Head of caudate nucleus (tissue), 42 donors: ENCODE measurements around the gene NBDY.
"Not testable (repeated sequence)": the region's sequence is repeated elsewhere in the genome, so short reads cannot be mapped to it uniquely, and the experiment has no call there.

ENCODE experiments used
- DNase-seq, 42 donors: peaks; one replicate each; pipeline versions ENCODE4 v3.0.0 to v3.0.0-alpha.2; 2020 to 2021; ENCODE audit warnings: mixed read lengths in 7 of 42
- intact Hi-C: fragments of 100-400 bp; cut with DNase I; formaldehyde crosslinking; loops from one replicate; pipeline ENCODE4 v1.15.0; 2022

NBDY gene

DNA sequence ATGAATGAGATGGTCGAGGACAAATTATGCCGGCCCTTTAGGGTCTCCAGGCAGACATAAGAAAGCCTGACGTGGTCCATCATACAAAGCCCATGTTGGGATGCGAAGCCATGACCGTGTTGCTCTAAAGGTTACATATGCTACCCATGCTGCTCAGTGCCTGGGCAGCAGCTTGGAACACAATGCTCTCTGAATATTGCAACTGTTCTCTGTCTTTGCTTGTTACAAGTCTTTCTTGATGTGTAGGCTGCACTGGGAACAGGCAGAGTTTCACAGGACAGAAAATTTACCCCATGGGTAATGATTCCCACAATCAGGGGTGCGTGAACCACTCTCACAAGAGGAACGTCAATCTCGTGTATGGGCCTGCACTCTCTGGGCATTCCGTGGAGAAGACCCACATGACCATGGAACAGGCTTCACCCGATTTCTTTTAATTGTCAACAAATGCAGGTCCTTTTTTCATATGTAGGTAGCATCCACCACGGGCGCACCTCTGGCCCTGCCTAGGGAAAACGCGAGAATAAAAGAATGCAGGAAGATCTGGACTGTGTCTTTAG lies 66.3 kb downstream of the NBDY start:
- peak in 3 of 42 donors; percentile 4 to 11 (median 4) for DNase-seq
- intact Hi-C loops, result no loop called here

DNA sequence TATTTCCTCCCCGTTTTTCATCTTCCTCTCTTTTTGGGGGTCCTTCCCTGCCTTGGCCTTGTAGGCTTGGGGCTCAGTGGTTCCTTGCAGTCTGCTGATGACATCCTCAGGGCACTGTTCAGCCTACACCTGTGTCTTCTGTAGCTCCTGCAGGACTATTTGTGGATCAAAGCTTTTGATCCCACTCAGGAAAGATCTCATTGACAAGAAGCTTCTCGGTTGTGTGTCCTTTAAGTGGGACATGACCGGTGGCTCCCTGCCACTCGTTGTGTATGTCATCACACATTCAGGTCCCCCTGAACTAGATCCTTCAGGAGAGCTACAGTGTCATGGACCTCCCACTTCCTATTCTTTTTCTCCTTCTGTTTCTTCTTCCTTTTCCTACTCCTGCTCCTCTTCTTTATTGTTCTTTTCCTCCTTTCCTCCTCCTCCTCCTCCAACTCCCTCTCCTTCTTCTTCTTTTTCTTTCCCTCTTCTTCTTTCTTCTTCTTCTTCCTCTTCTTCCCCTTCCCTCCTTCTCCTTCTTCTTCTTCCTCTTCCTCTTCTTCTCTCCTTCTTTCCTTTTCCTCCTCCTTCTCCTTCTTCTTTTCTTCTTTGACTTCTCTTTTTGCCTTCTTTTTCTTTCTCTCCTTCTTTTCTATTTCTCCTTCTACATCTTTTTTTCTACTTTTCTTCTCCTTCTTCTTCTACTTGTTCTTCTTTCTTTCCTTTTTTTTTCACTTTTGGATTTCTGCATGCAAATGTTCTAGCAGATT lies 67.8 kb downstream of the NBDY start:
- intact Hi-C loops, result no loop called here
- peak in 1 of 42 donors; percentile 10 for DNase-seq

DNA sequence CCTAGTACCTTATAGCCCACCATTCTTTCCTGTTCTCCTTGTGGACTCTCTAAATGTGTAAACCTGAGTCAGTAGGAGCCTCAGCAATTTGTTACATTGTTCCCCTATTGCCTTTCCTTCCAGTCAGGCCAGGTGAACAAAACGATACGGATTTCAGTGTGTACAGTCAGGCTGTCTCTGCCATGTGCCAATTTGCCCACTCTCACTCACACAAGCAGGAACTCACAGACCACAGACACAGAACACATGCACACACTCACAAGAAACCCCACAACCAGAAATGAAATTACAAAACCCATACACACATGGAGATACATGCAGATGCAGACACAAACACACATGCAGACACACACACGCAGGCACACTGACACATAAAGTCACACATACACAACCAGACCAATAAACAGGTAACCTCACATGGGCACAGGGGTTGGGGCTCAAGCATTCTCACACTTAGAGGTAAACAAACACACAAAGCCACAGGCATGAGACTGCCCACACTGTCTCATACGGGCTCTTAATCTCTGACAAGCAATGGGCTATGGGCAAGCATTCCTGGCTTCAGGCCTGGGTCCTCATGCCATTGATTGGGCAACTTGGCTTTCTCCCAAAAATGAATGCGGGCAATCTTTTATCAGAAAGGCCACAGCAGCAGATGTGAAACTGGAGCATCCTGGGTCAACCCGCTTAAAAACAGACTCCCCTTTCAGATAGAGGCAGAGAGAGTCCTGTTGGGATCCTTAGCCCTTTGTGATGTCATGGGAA lies 68.7 kb downstream of the NBDY start:
- intact Hi-C loops, result no loop called here

DNA sequence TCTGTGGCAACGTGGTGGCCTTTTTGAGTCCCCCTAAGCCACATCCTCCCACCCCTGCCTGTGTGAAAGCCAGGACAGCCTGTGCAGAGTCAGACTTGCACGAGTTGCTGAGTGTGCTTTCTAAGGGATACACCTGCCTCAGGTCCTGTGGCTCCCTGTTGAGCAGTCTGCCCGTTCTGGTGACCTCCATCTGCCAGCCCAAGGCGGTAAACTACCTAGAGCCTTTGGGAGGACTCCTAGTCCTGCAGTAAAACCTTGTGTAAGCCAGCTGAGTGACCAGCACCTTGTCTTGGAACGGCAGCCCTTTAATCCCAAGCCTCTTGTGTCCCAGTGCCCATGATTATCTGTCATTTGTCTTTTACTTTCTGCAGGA lies 69.3 kb downstream of the NBDY start:
- DNase-seq, result peak in 4 of 42 donors; percentile 18 to 27 (median 25)
- intact Hi-C loops, result no loop called here

More for the DNA sequence above, 68.7 kb downstream of the NBDY start:
- DNase-seq, result peak in 11 of 42 donors; percentile 10 to 58 (median 27)

DNA sequence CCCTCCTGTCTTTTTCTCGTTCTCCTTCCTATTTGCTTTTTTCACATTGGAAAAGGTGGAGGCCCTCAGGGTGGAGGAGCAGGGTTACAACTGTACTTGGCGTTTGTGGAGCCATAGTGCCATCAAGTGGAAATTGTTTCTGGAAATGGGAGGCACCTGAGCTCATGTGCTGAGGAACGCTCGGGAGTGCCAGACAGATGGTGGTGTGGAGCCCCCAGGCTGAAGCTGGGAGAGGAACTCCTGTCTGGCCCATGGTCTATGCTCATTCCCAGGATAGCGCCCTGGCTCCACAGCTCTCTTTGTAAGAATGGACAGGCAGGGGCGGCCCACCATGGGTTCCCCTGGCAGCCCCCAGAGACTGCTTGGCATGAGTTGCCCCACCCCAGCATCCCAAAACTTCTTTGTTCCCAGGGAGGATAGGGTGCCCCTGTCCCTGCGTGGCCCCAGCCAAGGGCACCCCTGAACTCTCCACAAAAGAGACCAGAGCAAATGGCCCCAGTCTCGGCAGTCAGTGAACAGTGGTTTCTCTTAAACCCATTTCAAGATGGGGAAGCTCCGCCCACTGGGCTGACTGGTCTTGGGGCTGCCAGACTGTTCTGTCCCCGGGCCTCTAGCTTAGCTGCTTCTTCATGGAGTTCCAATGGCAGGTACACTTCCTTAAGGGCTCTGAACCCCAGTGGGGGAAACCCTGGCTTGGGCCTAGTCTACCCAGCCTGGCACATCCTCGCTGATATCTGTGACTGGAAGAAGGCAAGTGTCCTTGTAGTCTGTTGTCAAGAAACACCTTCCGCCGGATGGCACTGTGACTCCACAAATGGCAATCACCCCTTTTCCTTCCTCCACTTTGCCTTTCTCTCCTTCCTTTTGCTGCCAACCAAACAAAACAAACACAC lies 70.1 kb downstream of the NBDY start:
- peak in 24 of 42 donors; percentile 29 to 82 (median 66) for DNase-seq
- intact Hi-C loops, result no loop called here

DNA sequence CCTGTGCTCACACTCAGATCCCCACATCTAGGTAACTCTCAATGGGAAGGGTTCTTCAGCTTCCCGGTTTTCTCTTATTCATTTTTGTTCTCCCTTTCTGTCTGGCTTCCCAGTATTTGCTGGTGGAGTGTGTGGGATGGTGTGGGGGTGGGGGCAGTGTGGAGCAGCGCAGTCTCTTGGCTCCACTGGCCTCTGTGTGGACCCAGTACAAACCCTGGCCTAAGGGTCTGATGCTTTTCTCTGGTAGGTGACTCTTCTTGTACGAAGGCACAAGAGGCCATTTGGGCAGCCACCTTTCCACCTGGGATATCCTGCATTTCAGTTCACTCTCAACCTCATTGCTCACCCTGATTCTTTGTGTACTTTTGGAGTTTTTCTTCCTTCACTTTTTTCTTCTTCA lies 71.3 kb downstream of the NBDY start:
- intact Hi-C loops, result no loop called here

DNA sequence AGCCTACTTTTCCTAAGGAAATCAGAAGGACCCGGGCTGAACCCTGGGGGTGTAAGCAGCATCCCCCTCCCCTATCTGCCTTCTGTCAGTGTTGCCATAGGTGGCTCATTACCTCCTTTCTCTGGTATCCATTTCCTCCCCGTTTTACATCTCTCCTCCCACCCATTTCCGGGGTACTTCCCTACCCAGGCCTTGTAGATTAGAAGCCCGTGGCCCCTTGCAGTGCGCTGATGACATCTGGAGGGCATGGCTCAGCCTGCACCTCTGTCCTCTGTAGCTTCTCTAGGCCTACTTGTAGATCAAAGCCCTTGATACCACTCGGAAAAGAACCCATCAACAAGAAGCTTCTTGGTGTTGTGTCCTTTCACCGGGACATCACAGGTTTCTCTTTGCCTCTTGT lies 71.8 kb downstream of the NBDY start:
- peak in 6 of 42 donors; percentile 4 to 42 (median 26) for DNase-seq
- intact Hi-C loops, result no loop called here

More for the DNA sequence above, 71.3 kb downstream of the NBDY start:
- DNase-seq, result peak in 4 of 42 donors; percentile 6 to 35 (median 26)

DNA sequence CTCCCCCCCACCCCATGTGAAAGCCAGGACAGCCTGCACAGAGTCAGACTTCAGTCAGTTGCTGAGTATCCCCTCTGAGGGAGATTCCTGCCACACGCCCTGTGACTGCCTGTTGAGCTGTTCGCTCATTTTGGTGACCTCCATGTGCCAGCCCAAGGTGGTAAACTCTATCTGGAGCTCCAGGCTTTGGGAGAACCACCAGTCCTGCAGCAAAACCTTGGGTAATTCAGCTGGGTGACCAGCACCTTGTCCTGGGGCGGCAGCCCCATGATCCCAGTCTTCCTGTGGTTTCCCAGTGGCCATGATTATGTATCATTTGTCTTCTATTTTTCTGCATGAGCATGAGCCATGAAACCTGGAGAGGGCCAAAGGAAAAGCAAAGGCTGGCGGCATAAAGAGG lies 73.4 kb downstream of the NBDY start:
- DNase-seq, result peak in 2 of 42 donors; percentile 28 to 37
- intact Hi-C loops, result no loop called here

DNA sequence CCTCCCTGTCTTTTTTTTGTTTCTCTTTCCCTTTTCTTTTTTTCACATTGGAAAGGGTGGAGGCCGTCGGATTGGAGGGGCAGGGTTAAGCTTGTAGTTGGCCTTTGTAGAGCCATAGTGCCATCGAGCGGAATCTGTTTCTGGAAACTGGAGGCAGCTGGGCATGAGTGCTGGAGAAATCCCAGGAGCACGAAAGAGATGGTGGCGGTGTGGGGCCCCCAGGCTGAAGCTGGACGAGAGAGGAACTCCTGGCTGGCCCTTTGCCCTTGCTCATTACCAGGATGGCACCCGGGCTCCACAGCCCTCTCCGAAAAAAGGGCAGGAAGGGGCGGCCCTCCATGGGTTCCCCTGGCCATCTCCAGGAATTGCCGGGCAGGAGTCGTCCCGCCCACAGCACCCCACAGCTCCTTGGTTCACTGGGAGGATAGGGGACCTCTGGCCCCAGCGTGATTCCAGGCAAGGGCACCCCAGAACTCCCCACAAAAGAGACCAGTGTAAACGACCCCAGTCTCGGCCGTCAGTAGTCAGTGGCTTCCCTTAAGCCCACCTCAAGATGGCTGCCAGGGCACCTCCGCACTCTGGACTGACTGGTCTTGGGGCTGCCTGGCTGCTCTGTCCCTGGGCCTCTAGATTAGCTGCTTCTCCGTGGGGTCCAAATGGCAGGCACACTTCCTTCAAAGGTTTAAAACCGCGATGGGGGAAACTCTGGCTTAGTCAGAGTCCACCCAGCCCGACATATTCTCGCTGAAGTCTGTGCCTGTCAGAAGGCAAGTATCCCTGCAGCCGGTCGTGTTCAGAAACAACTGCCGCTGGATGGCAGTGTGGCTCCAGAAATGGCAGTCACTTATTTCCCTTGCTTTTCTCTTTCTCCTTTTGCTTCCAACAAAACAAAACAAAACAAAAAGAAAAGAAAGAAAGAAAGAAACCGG lies 74.1 kb downstream of the NBDY start:
- DNase-seq, result peak; percentile 61 to 95 (median 89)
- intact Hi-C loops, result no loop called here

DNA sequence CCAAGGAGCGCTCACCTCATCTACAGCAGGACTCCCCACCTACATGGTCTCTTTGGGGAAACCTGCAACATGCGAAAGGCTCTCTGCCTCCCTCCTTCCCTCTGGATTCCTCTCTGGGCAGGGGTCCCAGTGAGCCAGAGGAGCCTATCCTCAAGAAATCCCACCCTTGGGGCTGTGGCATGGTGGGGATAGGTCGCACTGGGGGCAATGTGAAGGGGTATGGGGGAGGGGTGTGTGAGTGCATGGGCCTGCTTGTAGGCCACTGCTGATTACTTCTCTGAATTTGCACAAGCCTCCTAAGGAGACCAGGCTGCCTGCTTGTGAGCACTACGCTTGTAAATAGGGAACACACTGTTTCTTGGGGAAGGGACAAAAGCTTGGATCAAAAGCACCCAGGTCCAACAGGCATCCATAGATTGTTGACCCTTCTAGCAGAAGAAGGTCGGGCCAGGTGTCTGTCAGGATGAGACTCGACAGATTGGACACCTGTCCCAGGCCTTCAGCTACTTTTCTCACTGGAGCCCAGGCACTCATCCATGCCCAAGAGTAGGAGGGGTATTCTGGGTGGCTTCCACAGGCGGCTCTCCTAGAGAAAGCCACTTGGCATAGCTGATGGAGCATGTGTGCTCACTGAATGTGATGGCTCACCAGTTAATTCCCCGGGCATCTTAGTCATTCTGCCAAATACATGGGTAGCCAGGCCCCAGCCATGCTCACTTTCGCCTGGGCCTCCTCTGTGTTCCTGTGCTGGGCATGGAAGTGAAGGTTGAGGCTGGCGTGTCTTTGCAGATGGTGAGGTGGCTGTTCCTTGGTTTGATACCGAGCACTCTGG lies 75.0 kb downstream of the NBDY start:
- intact Hi-C loops, result no loop called here
- peak in 6 of 42 donors; percentile 14 to 46 (median 26) for DNase-seq

DNA sequence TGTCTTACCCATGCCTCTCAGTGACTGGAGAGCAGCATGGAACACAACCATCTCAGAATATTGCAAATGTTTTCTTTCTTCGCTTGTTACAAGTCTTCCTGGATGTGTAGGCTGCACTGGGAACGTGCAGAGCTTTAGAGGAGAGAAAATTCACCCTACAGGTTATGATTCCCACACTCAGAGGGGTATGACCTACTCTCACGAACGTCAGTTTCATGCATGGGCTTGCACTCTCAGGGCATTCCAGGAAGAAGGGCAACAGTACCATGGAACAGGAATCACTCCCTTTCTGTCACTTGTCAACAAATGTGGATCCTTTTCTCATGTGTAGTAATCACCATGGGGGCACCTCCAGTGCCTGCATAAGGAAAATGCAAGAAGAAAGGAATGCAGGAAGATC lies 75.8 kb downstream of the NBDY start:
- intact Hi-C loops, result no loop called here
- DNase-seq, result peak in 1 of 42 donors; percentile 2

DNA sequence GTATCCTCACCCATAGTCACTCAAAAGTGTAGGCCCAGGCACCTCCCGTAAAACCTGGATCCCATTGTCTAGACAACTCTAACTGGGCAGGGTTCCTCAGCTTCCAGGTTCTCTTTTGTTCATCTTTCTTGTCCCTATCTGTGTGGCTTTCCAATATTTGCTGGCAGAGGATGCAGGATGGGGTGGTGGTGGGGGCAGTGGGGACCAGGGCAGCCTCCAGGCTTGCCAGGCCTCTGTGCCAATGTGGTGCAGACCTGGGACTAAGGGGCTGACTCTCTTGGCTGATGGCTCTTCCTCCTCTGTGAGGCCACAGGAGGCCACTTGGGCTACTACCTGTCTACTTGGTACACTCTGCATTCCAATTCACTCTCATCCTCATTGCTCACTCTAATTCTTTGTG lies 76.4 kb downstream of the NBDY start:
- intact Hi-C loops, result no loop called here

DNA sequence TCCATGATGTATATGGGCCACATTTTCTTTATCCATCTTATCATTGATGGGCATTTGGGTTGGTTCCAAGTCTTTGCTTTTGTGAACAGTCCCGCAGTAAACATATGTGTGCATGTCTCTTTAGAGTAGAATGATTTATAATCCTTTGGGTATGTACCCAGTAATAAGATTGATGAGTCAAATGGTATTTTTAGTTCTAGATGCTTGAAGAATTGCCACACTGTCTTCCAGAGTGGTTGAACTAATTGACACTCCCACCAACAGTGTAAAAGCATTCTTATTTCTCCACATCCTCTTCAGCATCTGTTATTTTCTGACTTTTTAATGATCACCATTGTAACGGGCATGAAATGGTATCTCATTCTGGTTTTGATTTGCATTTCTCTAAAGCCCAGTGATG lies 77.1 kb downstream of the NBDY start:
- DNase-seq, intact Hi-C loops: not testable (repeated sequence)

More for the DNA sequence above, 76.4 kb downstream of the NBDY start:
- DNase-seq, result peak in 2 of 42 donors; percentile 4 to 25

DNA sequence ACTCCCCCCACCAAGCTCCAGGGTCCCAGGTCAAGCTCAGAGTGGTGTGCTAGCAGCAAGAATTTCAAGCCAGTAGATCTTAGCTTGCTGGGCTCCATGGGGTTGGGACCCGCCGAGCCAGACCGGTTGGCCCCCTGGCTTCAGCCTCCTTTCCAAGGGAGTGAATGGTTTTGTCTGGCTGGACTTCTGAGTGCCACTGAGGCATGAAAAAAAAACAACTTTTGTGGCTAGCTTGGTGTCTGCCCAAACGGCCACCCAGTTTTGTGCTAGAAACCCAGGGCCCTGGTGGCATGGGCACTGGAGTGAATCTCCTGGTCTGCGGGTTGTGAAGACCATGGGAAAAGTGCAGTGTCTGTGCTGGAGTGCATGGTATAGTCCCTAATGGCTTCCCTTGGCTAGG lies 82.6 kb downstream of the NBDY start:
- intact Hi-C loops, result no loop called here

DNA sequence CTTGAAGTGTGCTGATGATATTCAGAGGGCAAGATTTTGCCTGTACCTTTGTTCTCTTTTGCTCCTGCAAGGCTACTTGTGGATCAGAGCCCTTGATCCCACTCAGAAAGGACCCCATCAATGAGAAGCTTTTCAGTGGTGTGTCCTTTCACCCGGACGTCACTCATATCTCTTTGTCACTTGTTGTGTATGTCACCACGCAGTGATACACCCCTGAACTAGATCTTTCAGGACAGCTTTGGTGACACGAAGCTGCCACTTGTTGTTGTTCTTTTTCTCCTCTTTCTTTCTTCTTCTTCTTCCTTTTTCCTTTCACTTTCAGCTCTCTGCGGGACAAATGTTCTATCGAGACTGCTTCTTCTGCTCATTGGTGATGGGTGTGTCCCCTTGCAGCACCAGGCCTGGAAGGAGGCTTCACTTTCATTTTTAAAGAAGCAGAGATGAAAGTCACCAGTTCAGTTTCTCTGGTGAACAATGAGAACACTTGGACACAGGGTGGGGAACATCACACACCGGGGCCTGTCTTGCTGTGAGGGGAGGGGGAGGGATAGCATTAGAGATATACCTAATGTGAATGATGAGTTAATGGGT lies 83.6 kb downstream of the NBDY start:
- intact Hi-C loops, result no loop called here
- DNase-seq, result no peak

More for the DNA sequence above, 82.6 kb downstream of the NBDY start:
- DNase-seq, result no peak

DNA sequence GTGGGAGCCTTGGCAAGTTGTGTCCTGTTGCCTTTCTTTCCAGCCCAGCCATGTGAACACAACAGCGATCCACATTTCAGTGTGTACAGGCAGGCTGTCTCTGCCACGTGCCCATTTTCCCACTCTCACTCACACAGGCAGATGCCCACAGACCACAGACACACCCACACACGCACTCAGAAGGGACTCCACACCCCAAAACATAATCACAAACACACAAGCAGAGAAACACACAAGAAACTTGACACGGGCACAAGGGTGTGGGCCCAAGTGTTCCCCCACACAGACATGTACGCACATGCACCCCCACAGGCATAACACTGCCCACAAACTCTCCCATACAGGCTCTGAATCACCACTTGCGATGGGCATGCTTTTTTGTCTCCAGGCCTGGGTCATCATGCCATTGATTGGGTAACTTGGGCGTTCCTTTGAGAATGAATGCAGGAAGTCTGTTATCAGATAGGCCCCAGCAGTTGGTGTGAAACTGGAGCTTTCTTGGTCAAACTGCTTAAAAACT lies 84.3 kb downstream of the NBDY start:
- DNase-seq, result peak in 1 of 42 donors; percentile 28

More for the DNA sequence above, 84.3 kb downstream of the NBDY start:
- intact Hi-C loops, result no loop called here
